ENCODE measurements around the gene SUPT5H.

Gene SUPT5H

GRCh38 chr19:39489756-39490155 lies 44.4 kb downstream of the SUPT5H start:
- TF ChIP-seq CTCF (IDR thresholded peaks at IDR 0.05; ENCODE audit: low read depth, low read length), result no peak
- no peak for TF ChIP-seq MAX (IDR thresholded peaks at IDR 0.05; ENCODE audit: low read depth, low read length)
- TF ChIP-seq POLR2A (IDR thresholded peaks at IDR 0.05; ENCODE audit: extremely low read depth, insufficient read length), result no peak
- DNase-seq (ENCODE audit: low read depth), result no peak

GRCh38 chr19:39492225-39492624 lies 46.8 kb downstream of the SUPT5H start:
- no peak for DNase-seq (ENCODE audit: low read depth)
- no peak for TF ChIP-seq MAX (IDR thresholded peaks at IDR 0.05; ENCODE audit: low read depth, low read length)
- no peak for TF ChIP-seq MYC (IDR thresholded peaks at IDR 0.05; ENCODE audit: low read depth, low read length)
- no peak for TF ChIP-seq POLR2A (IDR thresholded peaks at IDR 0.05; ENCODE audit: extremely low read depth, insufficient read length)
- TF ChIP-seq CTCF (IDR thresholded peaks at IDR 0.05; ENCODE audit: low read depth, low read length), result no peak
- no peak overlapping the region for H3K4me3 ChIP-seq (ENCODE audit: low read depth, low read length)

More at GRCh38 chr19:39489756-39490155, 44.4 kb downstream of the SUPT5H start:
- H3K4me3 ChIP-seq (ENCODE audit: low read depth, low read length), result no peak overlapping the region

GRCh38 chr19:39492788-39493187 lies 47.4 kb downstream of the SUPT5H start:
- no peak for DNase-seq (ENCODE audit: low read depth)
- no peak for TF ChIP-seq MYC (IDR thresholded peaks at IDR 0.05; ENCODE audit: low read depth, low read length)
- TF ChIP-seq CTCF (IDR thresholded peaks at IDR 0.05; ENCODE audit: low read depth, low read length), result no peak
- no peak for TF ChIP-seq POLR2A (IDR thresholded peaks at IDR 0.05; ENCODE audit: extremely low read depth, insufficient read length)
- TF ChIP-seq MAX (IDR thresholded peaks at IDR 0.05; ENCODE audit: low read depth, low read length), result no peak
- no peak overlapping the region for H3K4me3 ChIP-seq (ENCODE audit: low read depth, low read length)

GRCh38 chr19:39494661-39495060 lies 49.3 kb downstream of the SUPT5H start:
- no peak for DNase-seq (ENCODE audit: low read depth)
- TF ChIP-seq POLR2A (IDR thresholded peaks at IDR 0.05; ENCODE audit: extremely low read depth, insufficient read length) (no peak), CTCF (IDR thresholded peaks at IDR 0.05; ENCODE audit: low read depth, low read length) (no peak), MAX (IDR thresholded peaks at IDR 0.05; ENCODE audit: low read depth, low read length) (no peak), MYC (IDR thresholded peaks at IDR 0.05; ENCODE audit: low read depth, low read length) (no peak)
- no peak overlapping the region for H3K4me3 ChIP-seq (ENCODE audit: low read depth, low read length)

- DNase-seq (ENCODE audit: low read depth), result no peak
- no peak overlapping the region for H3K4me3 ChIP-seq (ENCODE audit: low read depth, low read length)
- TF ChIP-seq CTCF (IDR thresholded peaks at IDR 0.05; ENCODE audit: low read depth, low read length) (no peak), MYC (IDR thresholded peaks at IDR 0.05; ENCODE audit: low read depth, low read length) (no peak), POLR2A (IDR thresholded peaks at IDR 0.05; ENCODE audit: extremely low read depth, insufficient read length) (no peak), MAX (IDR thresholded peaks at IDR 0.05; ENCODE audit: low read depth, low read length) (no peak)
Measured at GRCh38 chr19:39496063-39496462, 50.7 kb downstream of the SUPT5H start.

- no peak for DNase-seq (ENCODE audit: low read depth)
- no peak for TF ChIP-seq MYC (IDR thresholded peaks at IDR 0.05; ENCODE audit: low read depth, low read length)
- TF ChIP-seq MAX (IDR thresholded peaks at IDR 0.05; ENCODE audit: low read depth, low read length), result no peak
- TF ChIP-seq POLR2A (IDR thresholded peaks at IDR 0.05; ENCODE audit: extremely low read depth, insufficient read length), result no peak
- TF ChIP-seq CTCF (IDR thresholded peaks at IDR 0.05; ENCODE audit: low read depth, low read length), result no peak
- H3K4me3 ChIP-seq (ENCODE audit: low read depth, low read length), result no peak overlapping the region
Measured at GRCh38 chr19:39497701-39497995, 52.3 kb downstream of the SUPT5H start.
